PFSK-1 (cell line): ENCODE results near the gene NANOS2.

Experiments
- FOXP2 ChIP-seq: optimal IDR thresholded peaks from 2 replicates; pipeline ENCODE3; 2011; ENCODE audit warnings: borderline replicate concordance, control low read depth, inconsistent platforms; ENCODE audit not compliant: insufficient read depth; ENCODE audit errors: extremely low read length, extremely low read depth
- POLR2AphosphoS5 ChIP-seq: IDR thresholded peaks from 2 replicates; pipeline ENCODE4 v1.6.1; 2012; ENCODE audit warnings: low read depth, mild to moderate bottlenecking, control low read depth, low read length, moderate library complexity
- SIN3A ChIP-seq: IDR thresholded peaks from 2 replicates; pipeline ENCODE4 v1.6.1; 2012; ENCODE audit warnings: mild to moderate bottlenecking, low read length, moderate library complexity, borderline replicate concordance; ENCODE audit not compliant: insufficient read depth
- TAF1 ChIP-seq: IDR thresholded peaks from 2 replicates; pipeline ENCODE4 v1.6.1; 2012; ENCODE audit warnings: low read length, control low read depth, borderline replicate concordance; ENCODE audit not compliant: insufficient read depth
- TF ChIP-seq, protein P1 (sequence below), 2 experiments: IDR thresholded peaks; 2 replicates each; pipeline versions ENCODE4 v1.6.1 to v1.8.0; 2011 to 2012; ENCODE audit warnings: low read depth in 2 of 2, low read length in 2 of 2, control low read depth in 1 of 2, inconsistent platforms in 1 of 2, mild to moderate bottlenecking in 1 of 2, moderate library complexity in 1 of 2; ENCODE audit not compliant: insufficient read depth in 1 of 2

GRCh38 chr19:45929247-45929646 is 14.7 kb upstream of the NANOS2 start:
- TF ChIP-seq, protein P1, sequence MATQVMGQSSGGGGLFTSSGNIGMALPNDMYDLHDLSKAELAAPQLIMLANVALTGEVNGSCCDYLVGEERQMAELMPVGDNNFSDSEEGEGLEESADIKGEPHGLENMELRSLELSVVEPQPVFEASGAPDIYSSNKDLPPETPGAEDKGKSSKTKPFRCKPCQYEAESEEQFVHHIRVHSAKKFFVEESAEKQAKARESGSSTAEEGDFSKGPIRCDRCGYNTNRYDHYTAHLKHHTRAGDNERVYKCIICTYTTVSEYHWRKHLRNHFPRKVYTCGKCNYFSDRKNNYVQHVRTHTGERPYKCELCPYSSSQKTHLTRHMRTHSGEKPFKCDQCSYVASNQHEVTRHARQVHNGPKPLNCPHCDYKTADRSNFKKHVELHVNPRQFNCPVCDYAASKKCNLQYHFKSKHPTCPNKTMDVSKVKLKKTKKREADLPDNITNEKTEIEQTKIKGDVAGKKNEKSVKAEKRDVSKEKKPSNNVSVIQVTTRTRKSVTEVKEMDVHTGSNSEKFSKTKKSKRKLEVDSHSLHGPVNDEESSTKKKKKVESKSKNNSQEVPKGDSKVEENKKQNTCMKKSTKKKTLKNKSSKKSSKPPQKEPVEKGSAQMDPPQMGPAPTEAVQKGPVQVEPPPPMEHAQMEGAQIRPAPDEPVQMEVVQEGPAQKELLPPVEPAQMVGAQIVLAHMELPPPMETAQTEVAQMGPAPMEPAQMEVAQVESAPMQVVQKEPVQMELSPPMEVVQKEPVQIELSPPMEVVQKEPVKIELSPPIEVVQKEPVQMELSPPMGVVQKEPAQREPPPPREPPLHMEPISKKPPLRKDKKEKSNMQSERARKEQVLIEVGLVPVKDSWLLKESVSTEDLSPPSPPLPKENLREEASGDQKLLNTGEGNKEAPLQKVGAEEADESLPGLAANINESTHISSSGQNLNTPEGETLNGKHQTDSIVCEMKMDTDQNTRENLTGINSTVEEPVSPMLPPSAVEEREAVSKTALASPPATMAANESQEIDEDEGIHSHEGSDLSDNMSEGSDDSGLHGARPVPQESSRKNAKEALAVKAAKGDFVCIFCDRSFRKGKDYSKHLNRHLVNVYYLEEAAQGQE (IDR thresholded peaks at IDR 0.05; ENCODE audit: insufficient read depth in 1 of 2, low read depth in 2 of 2, low read length in 2 of 2), result no peak
- TF ChIP-seq TAF1, result no peak
- TF ChIP-seq POLR2AphosphoS5, result no peak
- no peak for TF ChIP-seq SIN3A
- TF ChIP-seq FOXP2, result no peak
